ENCODE results near the gene WEE1. TPM values are rescaled to one million over a fixed set of nuclear protein-coding genes. Genes with fewer than 3 reads are reported as not detected.

WEE1 gene
- total and polyA plus RNA-seq, 10 of the 15 experiments (the other 5 are each of a cell fraction or from before 2014, with no cell fraction given), result 13.8 to 69.5 (median 45.4) TPM

DNA sequence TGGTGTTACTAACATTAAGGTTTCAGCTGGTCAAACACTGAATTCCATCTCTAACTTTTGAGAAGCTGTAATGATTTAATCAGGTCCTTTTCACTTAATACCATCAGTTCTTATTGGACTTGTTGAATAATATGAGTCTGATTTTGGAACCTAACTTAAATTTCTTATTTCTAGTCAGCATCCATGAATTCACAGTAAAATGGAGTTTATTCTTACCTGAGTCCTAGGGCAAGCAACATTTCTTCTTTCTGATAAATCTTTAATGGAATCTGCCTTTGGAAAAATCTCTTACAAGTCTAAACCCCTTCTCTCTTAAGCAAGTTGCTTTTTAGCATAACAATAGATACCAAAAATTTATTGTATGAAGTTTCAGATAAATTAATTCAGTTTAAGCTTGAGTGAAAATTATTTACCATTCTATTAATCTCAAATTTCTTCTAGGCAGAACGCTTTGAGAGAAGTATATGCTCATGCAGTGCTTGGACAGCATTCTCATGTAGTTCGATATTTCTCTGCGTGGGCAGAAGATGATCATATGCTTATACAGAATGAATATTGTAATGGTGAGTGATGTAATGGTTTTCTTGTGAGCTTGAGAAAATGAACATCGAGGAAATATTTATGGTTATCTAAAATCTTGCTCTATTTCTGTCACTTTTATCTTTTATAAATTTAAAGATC, 3.4 kb downstream of the WEE1 start:
- Histone ChIP-seq H3K4me3 (peak overlapping the region; percentile 90), H3K27me3 (replicated peaks in 1 of 2; ENCODE audit: control insufficient read depth in 2 of 2, insufficient read depth in 2 of 2, low read length in 1 of 2) (no peaks in the 10 kb centered on the region), H3K9me3 (replicated peaks; ENCODE audit: control insufficient read depth, insufficient read depth, low read length) (no peaks in the 10 kb centered on the region), H3K36me3 (ENCODE audit: control insufficient read depth in 2 of 2, insufficient read depth in 2 of 2, low read length in 1 of 2) (peaks cover 2 to 7% of the 10 kb centered on the region in 2 experiments), H4K20me1 (ENCODE audit: control insufficient read depth, insufficient read depth) (no peaks in the 10 kb centered on the region), H2AFZ (ENCODE audit: control insufficient read depth, low read depth, low read length) (no peak overlapping the region; the same call in 1 of the 2 replicates), H3K9ac (ENCODE audit: control insufficient read depth, insufficient read depth, low read length) (peak overlapping the region; percentile 76), H3K4me1 (ENCODE audit: control insufficient read depth, insufficient read depth, low read length) (no peaks in the 10 kb centered on the region), H3K4me2 (ENCODE audit: control insufficient read depth, insufficient read depth) (peak overlapping the region; percentile 41), H3K79me2 (ENCODE audit: control insufficient read depth, insufficient read depth, low read length) (peaks cover 64% of the 10 kb centered on the region), H3K27ac (ENCODE audit: control insufficient read depth, insufficient read depth) (peak overlapping the region; percentile 90)
- peak in 1 of 2 experiments; percentile 19; a peak in 1 of 3 replicates for TF ChIP-seq EGR1 (IDR thresholded peaks at IDR 0.05; ENCODE audit: borderline replicate concordance in 1 of 2, low read depth in 2 of 2, low read length in 2 of 2)
- no peak for TF ChIP-seq TARDBP (IDR thresholded peaks at IDR 0.05; ENCODE audit: borderline replicate concordance)
- TF ChIP-seq, protein P1, sequence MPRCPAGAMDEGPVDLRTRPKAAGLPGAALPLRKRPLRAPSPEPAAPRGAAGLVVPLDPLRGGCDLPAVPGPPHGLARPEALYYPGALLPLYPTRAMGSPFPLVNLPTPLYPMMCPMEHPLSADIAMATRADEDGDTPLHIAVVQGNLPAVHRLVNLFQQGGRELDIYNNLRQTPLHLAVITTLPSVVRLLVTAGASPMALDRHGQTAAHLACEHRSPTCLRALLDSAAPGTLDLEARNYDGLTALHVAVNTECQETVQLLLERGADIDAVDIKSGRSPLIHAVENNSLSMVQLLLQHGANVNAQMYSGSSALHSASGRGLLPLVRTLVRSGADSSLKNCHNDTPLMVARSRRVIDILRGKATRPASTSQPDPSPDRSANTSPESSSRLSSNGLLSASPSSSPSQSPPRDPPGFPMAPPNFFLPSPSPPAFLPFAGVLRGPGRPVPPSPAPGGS (IDR thresholded peaks at IDR 0.05; ENCODE audit: borderline replicate concordance, insufficient read depth, low read depth, low read length, poor library complexity, severe bottlenecking), result no peak
- TF ChIP-seq ATF7 (IDR thresholded peaks at IDR 0.05; ENCODE audit: low read depth), result peak; percentile 77
- TF ChIP-seq ZNF274 (IDR thresholded peaks at IDR 0.05; ENCODE audit: insufficient read depth, insufficient read length), result no peak
- no peak for TF ChIP-seq POLR2A (IDR thresholded peaks at IDR 0.05; ENCODE audit: low read depth, low read length)
- TF ChIP-seq SUZ12 (IDR thresholded peaks at IDR 0.05; ENCODE audit: unreplicated experiment), result no peak
- no peak for TF ChIP-seq CBFB (IDR thresholded peaks at IDR 0.05; ENCODE audit: low read depth)
- 0 out of 2 replicates have a peak, but pooled peaks have one; percentile 45 for TF ChIP-seq ATF2 (IDR thresholded peaks at IDR 0.05; ENCODE audit: low read length)
- RAD21 ChIA-PET (ENCODE audit: unreplicated experiment), result interaction anchor here (0.9 to 4.0 kb wide), 18 partner anchors 9 to 171 kb away, joined by 3 to 46 read pairs (median 7); partner anchors contain the start of genes SWAP70 and ZNF143
- POLR2A ChIA-PET, result interaction anchor here (0.5 to 4.0 kb wide), 17 partner anchors 9 to 232 kb away, joined by 3 to 19 read pairs (median 4); partner anchors contain the start of genes IPO7 and ZNF143
- in situ Hi-C loops (cut with MboI) (no loop called here), intact Hi-C loops (cut with micrococcal nuclease; ENCODE audit: unreplicated experiment) (loop anchor here (1.0 to 2.0 kb wide), 2 partner anchors 36 to 172 kb away; no protein-coding TSS in a partner anchor)
- CTCF ChIA-PET, result interaction anchor here (0.8 to 3.7 kb wide), 14 partner anchors 8 to 264 kb away, joined by 3 to 31 read pairs (median 7); no protein-coding TSS in a partner anchor
- ATAC-seq (no peak), FAIRE-seq (no peak), DNase-seq (ENCODE audit: low read depth, low spot score) (no peak)
- SMC1A ChIA-PET (ENCODE audit: uncharacterized antibody, unreplicated experiment), result interaction anchor here (1.0 to 3.8 kb wide), 13 partner anchors 10 to 603 kb away, joined by 3 to 64 read pairs (median 14); no protein-coding TSS in a partner anchor
- BruUV-seq (replicated peaks), result no TSS peak
- 1% methylated on average over 4 of the region's 4 CpGs for WGBS (ENCODE audit: insufficient coverage, insufficient replicate concordance, low lambda C conversion rate, missing lambda C conversion rate)

All from GM12878 (cell line).